ENCODE data around the gene PTPRN2. TPM values are rescaled to one million over a fixed set of nuclear protein-coding genes. Genes with fewer than 3 reads are reported as not detected.

PTPRN2 gene
- total and polyA plus RNA-seq, 2 donors (not counting 1 experiment from before 2014, with no cell fraction given) = 0.54 to 1.2 TPM

GRCh38 chr7:158538156-158538946 lies 49.3 kb downstream of the PTPRN2 start:
- no peaks in the 10 kb centered on the region for H3K9me3 ChIP-seq (ENCODE audit: control insufficient read depth, insufficient read depth, low read depth, low read length)
- H3K4me3 ChIP-seq (replicated peaks in 1 of 4; ENCODE audit: control extremely low read depth in 1 of 4, insufficient read depth in 1 of 4, low read depth in 3 of 4, low read length in 4 of 4) = no peak overlapping the region
- H2AFZ ChIP-seq (ENCODE audit: low read length) = no peak overlapping the region
- no peak overlapping the region for H3K27ac ChIP-seq (ENCODE audit: insufficient read depth, low read length)
- H3K27me3 ChIP-seq (ENCODE audit: control insufficient read depth, insufficient read depth, low read length) = no peaks in the 10 kb centered on the region
- H3K36me3 ChIP-seq (ENCODE audit: control insufficient read depth, insufficient read depth, low read length) = no peaks in the 10 kb centered on the region
- no peak for DNase-seq (ENCODE audit: low read depth in 2 of 2)
- TF ChIP-seq EZH2 (IDR thresholded peaks at IDR 0.05; ENCODE audit: low read length, missing control alignments) (no peak), CTCF (conservative IDR thresholded peaks at IDR 0.05 in 1 of 2, IDR thresholded peaks at IDR 0.05 in 1 of 2; ENCODE audit: low read depth in 1 of 2, low read length in 2 of 2) (no peak)
- no peaks in the 10 kb centered on the region for H3K79me2 ChIP-seq (ENCODE audit: control insufficient read depth, insufficient read depth, low read length)
- H3K9ac ChIP-seq (ENCODE audit: insufficient read depth, low read length) = no peak overlapping the region
- no peaks in the 10 kb centered on the region for H4K20me1 ChIP-seq (ENCODE audit: control insufficient read depth, extremely low read depth, insufficient read depth, low read length)
- H3K4me1 ChIP-seq (ENCODE audit: control insufficient read depth, extremely low read depth, insufficient read depth, low read length) = no peaks in the 10 kb centered on the region
- H3K4me2 ChIP-seq (ENCODE audit: extremely low read depth, insufficient read depth, low read length) = no peak overlapping the region

- no peaks in the 10 kb centered on the region for H3K79me2 ChIP-seq (ENCODE audit: control insufficient read depth, insufficient read depth, low read length)
- no peak overlapping the region for H2AFZ ChIP-seq (ENCODE audit: low read length)
- DNase-seq (ENCODE audit: low read depth in 2 of 2) = no peak
- no peak overlapping the region for H3K27ac ChIP-seq (ENCODE audit: insufficient read depth, low read length)
- H3K9me3 ChIP-seq (ENCODE audit: control insufficient read depth, insufficient read depth, low read depth, low read length) = no peaks in the 10 kb centered on the region
- no peaks in the 10 kb centered on the region for H3K4me1 ChIP-seq (ENCODE audit: control insufficient read depth, extremely low read depth, insufficient read depth, low read length)
- no peaks in the 10 kb centered on the region for H3K27me3 ChIP-seq (ENCODE audit: control insufficient read depth, insufficient read depth, low read length)
- TF ChIP-seq EZH2 (IDR thresholded peaks at IDR 0.05; ENCODE audit: low read length, missing control alignments) = no peak
- no peak overlapping the region for H3K4me3 ChIP-seq (replicated peaks in 1 of 4; ENCODE audit: control extremely low read depth in 1 of 4, insufficient read depth in 1 of 4, low read depth in 3 of 4, low read length in 4 of 4)
- H4K20me1 ChIP-seq (ENCODE audit: control insufficient read depth, extremely low read depth, insufficient read depth, low read length) = no peaks in the 10 kb centered on the region
- no peak overlapping the region for H3K9ac ChIP-seq (ENCODE audit: insufficient read depth, low read length)
- H3K4me2 ChIP-seq (ENCODE audit: extremely low read depth, insufficient read depth, low read length) = no peak overlapping the region
- H3K36me3 ChIP-seq (ENCODE audit: control insufficient read depth, insufficient read depth, low read length) = no peaks in the 10 kb centered on the region
Measured at GRCh38 chr7:158537516-158537882, 50.1 kb downstream of the PTPRN2 start.

- no peaks in the 10 kb centered on the region for H3K79me2 ChIP-seq (ENCODE audit: control insufficient read depth, insufficient read depth, low read length)
- H3K4me2 ChIP-seq (ENCODE audit: extremely low read depth, insufficient read depth, low read length) = no peak overlapping the region
- no peak overlapping the region for H3K27ac ChIP-seq (ENCODE audit: insufficient read depth, low read length)
- no peak overlapping the region for H2AFZ ChIP-seq (ENCODE audit: low read length)
- no peaks in the 10 kb centered on the region for H4K20me1 ChIP-seq (ENCODE audit: control insufficient read depth, extremely low read depth, insufficient read depth, low read length)
- no peak overlapping the region for H3K9ac ChIP-seq (ENCODE audit: insufficient read depth, low read length)
- no peak overlapping the region for H3K4me3 ChIP-seq (replicated peaks in 1 of 4; ENCODE audit: control extremely low read depth in 1 of 4, insufficient read depth in 1 of 4, low read depth in 3 of 4, low read length in 4 of 4)
- H3K36me3 ChIP-seq (ENCODE audit: control insufficient read depth, insufficient read depth, low read length) = no peaks in the 10 kb centered on the region
- no peaks in the 10 kb centered on the region for H3K4me1 ChIP-seq (ENCODE audit: control insufficient read depth, extremely low read depth, insufficient read depth, low read length)
- no peaks in the 10 kb centered on the region for H3K27me3 ChIP-seq (ENCODE audit: control insufficient read depth, insufficient read depth, low read length)
- no peak for DNase-seq (ENCODE audit: low read depth in 2 of 2)
- H3K9me3 ChIP-seq (ENCODE audit: control insufficient read depth, insufficient read depth, low read depth, low read length) = no peaks in the 10 kb centered on the region
- no peak for TF ChIP-seq EZH2 (IDR thresholded peaks at IDR 0.05; ENCODE audit: low read length, missing control alignments)
- no peak for TF ChIP-seq CTCF (conservative IDR thresholded peaks at IDR 0.05 in 1 of 2, IDR thresholded peaks at IDR 0.05 in 1 of 2; ENCODE audit: low read depth in 1 of 2, low read length in 2 of 2)
Measured at GRCh38 chr7:158536871-158537515, 50.6 kb downstream of the PTPRN2 start.

All from fibroblast of lung (primary cell).